Neural cell (in vitro differentiated cells): ENCODE data around the gene DTD1.

Experiments
- CTCF ChIP-seq: fragments of 450-650 bp; IDR thresholded peaks from 2 replicates; pipeline ENCODE4 v1.5.1; 2014; ENCODE audit warnings: antibody characterized with exemption, mild to moderate bottlenecking, moderate library complexity; ENCODE audit not compliant: poor library complexity, severe bottlenecking
- EZH2 ChIP-seq: fragments of 200-600, 300-800 bp; shearing (Covaris generic), sonication (generic); IDR thresholded peaks from 2 replicates; pipeline ENCODE4 v1.6.1; 2014; ENCODE audit warnings: antibody characterized with exemption, low read length, borderline replicate concordance, mild to moderate bottlenecking; ENCODE audit not compliant: insufficient read depth, poor library complexity, severe bottlenecking

- TF ChIP-seq EZH2 (no peak), CTCF (no peak)
Observed at GRCh38 chr20:18672834-18673233, 85.0 kb downstream of the DTD1 start.
